Endothelial cell of umbilical vein (primary cell): ENCODE data around the gene HAT1. TPM values are rescaled to one million over a fixed set of nuclear protein-coding genes. Genes with fewer than 3 reads are reported as not detected.

Experiments
- BruUV-seq: library from RNA; stranded (reverse); fragments of 400-500 nt; replicated peaks from 2 replicates; lab custom pipeline; 2021; lab: Mats Ljungman, UMichigan
- CTCF ChIA-PET: fragments of 300-600, 350-600 bp; sonication (Branson Sonifier 250); formaldehyde crosslinking; loops from one replicate; lab custom pipeline; 2021; ENCODE audit warnings: antibody characterized with exemption, inconsistent platforms; lab: Charles Lee
- POLR2A ChIA-PET: fragments of 300-600, 350-600 bp; sonication (Branson Sonifier 250); formaldehyde crosslinking; loops from one replicate; lab custom pipeline; 2021; ENCODE audit warnings: antibody characterized with exemption, inconsistent platforms; lab: Charles Lee
- DNase-seq: peaks from one replicate; pipeline ENCODE4 v3.0.0-alpha.2; 2011; ENCODE audit warnings: low read depth, low spot score
- FAIRE-seq: peaks from 2 replicates; lab custom pipeline; 2011; peaks lifted over from hg19 to GRCh38; lab: Jason Lieb, UNC
- H2AFZ ChIP-seq: 2 replicates; pipeline ENCODE4 v1.6.0; 2012; ENCODE audit warnings: low read depth, low read length, control low read depth, inconsistent platforms
- H3K27ac ChIP-seq: 2 replicates; pipeline ENCODE4 v1.5.1; 2011; ENCODE audit warnings: low read depth, mild to moderate bottlenecking, control low read depth, low read length, moderate library complexity; ENCODE audit not compliant: insufficient read depth
- H3K27me3 ChIP-seq, 2 experiments: 2 replicates each; pipeline versions ENCODE4 v1.6.0 to v1.6.1; 2011; ENCODE audit warnings: low read length in 2 of 2, mixed read lengths in 1 of 2; ENCODE audit not compliant: control insufficient read depth in 2 of 2, insufficient read depth in 2 of 2
- H3K36me3 ChIP-seq, 2 experiments: 2 replicates in 1 of 2; 3 replicates in 1 of 2; pipeline ENCODE4 v1.5.1; 2011; ENCODE audit warnings: low read length in 2 of 2, mild to moderate bottlenecking in 1 of 2, moderate library complexity in 1 of 2; ENCODE audit not compliant: control insufficient read depth in 2 of 2, insufficient read depth in 2 of 2; ENCODE audit errors: extremely low read depth in 1 of 2
- H3K4me1 ChIP-seq: 3 replicates; pipeline ENCODE4 v1.5.1; 2011; ENCODE audit warnings: mild to moderate bottlenecking, low read length; ENCODE audit not compliant: control insufficient read depth, insufficient read depth; ENCODE audit errors: extremely low read depth
- H3K4me2 ChIP-seq: 2 replicates; pipeline ENCODE4 v1.6.1; 2011; ENCODE audit warnings: low read length, control low read depth, mixed read lengths; ENCODE audit not compliant: insufficient read depth
- H3K4me3 ChIP-seq, 3 experiments: fragments of 200-600 bp in 1 of 3; sonication (generic), shearing (Covaris generic) in 1 of 3; replicated peaks in 1 of 3; 2 replicates each; pipeline ENCODE4 v1.5.1; 2011 to 2016; ENCODE audit warnings: control low read depth in 3 of 3, low read length in 3 of 3, mild to moderate bottlenecking in 2 of 3, inconsistent platforms in 1 of 3, low read depth in 1 of 3, moderate library complexity in 1 of 3; ENCODE audit not compliant: insufficient read depth in 1 of 3
- H3K79me2 ChIP-seq: 2 replicates; pipeline ENCODE4 v1.6.0; 2012; ENCODE audit warnings: low read length, inconsistent platforms; ENCODE audit not compliant: control insufficient read depth, insufficient read depth
- H3K9ac ChIP-seq: replicated peaks from 2 replicates; pipeline ENCODE3; 2011; ENCODE audit warnings: low read length, control low read depth; ENCODE audit not compliant: insufficient read depth; ENCODE audit errors: extremely low read depth
- H3K9me1 ChIP-seq: replicated peaks from 3 replicates; pipeline ENCODE4 v1.6.0; 2011; ENCODE audit warnings: mild to moderate bottlenecking, low read length; ENCODE audit not compliant: control insufficient read depth, insufficient read depth; ENCODE audit errors: extremely low read depth
- H3K9me3 ChIP-seq: replicated peaks from 2 replicates; pipeline ENCODE4 v1.5.1; 2012; ENCODE audit warnings: low read length, inconsistent platforms; ENCODE audit not compliant: control insufficient read depth, insufficient read depth
- H4K20me1 ChIP-seq: replicated peaks from 2 replicates; pipeline ENCODE3; 2011; ENCODE audit warnings: mild to moderate bottlenecking, low read length; ENCODE audit not compliant: control insufficient read depth, insufficient read depth; ENCODE audit errors: extremely low read depth
- CTCF ChIP-seq, 2 donors: IDR thresholded peaks; 1 replicate in 1 of 2; 2 replicates in 1 of 2; pipeline ENCODE4 v1.5.1; 2011; ENCODE audit warnings: low read length in 2 of 2, mild to moderate bottlenecking in 2 of 2, moderate library complexity in 2 of 2, control low read depth in 1 of 2, inconsistent platforms in 1 of 2, low read depth in 1 of 2; ENCODE audit not compliant: insufficient read depth in 1 of 2; ENCODE audit errors: extremely low read depth in 1 of 2
- FOS ChIP-seq: IDR thresholded peaks from 2 replicates; pipeline ENCODE4 v1.6.1; 2011; ENCODE audit warnings: mild to moderate bottlenecking, low read length, moderate library complexity, borderline replicate concordance; ENCODE audit not compliant: insufficient read depth
- GATA2 ChIP-seq: IDR thresholded peaks from 2 replicates; pipeline ENCODE4 v1.7.0; 2011; ENCODE audit warnings: low read depth, mild to moderate bottlenecking, moderate library complexity, mixed read lengths, low read length; ENCODE audit not compliant: insufficient read length, insufficient read depth
- MAX ChIP-seq: IDR thresholded peaks from 2 replicates; pipeline ENCODE4 v1.6.1; 2011; ENCODE audit not compliant: insufficient read depth, insufficient read length
- MYC ChIP-seq: IDR thresholded peaks from one replicate; pipeline ENCODE4 v1.6.1; 2011; ENCODE audit warnings: mild to moderate bottlenecking, low read depth, low read length
- POLR2A ChIP-seq: IDR thresholded peaks from 2 replicates; pipeline ENCODE4 v1.6.1; 2012; ENCODE audit warnings: low read depth, mild to moderate bottlenecking, control low read depth, low read length
- POLR2AphosphoS5 ChIP-seq: IDR thresholded peaks from 2 replicates; pipeline ENCODE4 v1.6.1; 2012; ENCODE audit warnings: low read depth, mild to moderate bottlenecking, control low read depth, low read length, moderate library complexity; ENCODE audit not compliant: insufficient read depth
- dilution Hi-C: fragments of 300-500 bp; cut with MboI; formaldehyde crosslinking; loops from one replicate; pipeline ENCODE4 v1.15.0; 2019; ENCODE audit warnings: low sequenced_read_pairs; ENCODE audit not compliant: extremely low pct_ligation_motif_present
- intact Hi-C: fragments of 100-400 bp; cut with micrococcal nuclease; formaldehyde crosslinking; loops from one replicate; pipeline ENCODE4 v1.10.0; 2022
- polyA plus RNA-seq, 4 experiments: library from polyadenylated mRNA; depleted of rRNA in 3 of 4; stranded (reverse) in 3 of 4; unstranded in 1 of 4; fragments of >200 nt; gene quantifications; 2 replicates each; pipeline versions ENCODE4 v1.2.1 to v1.2.3, GENCODE V29; 2011 to 2012; ENCODE audit warnings: missing spikeins in 1 of 4
- total RNA-seq: library from RNA; stranded (reverse); gene quantifications from 2 replicates; pipeline ENCODE4 v1.2.3, GENCODE V29; 2021

Gene HAT1
- total and polyA plus RNA-seq, 2 donors (not counting 3 experiments of a cell fraction or from before 2014, with no cell fraction given) = 27.4 to 50.3 TPM

- Histone ChIP-seq H4K20me1 (no peaks in the 10 kb centered on the region), H3K9me3 (no peaks in the 10 kb centered on the region), H3K4me1 (peaks cover 9% of the 10 kb centered on the region), H2AFZ (peak overlapping the region; percentile 75), H3K9me1 (no peaks in the 10 kb centered on the region), H3K9ac (peak overlapping the region; percentile 4), H3K36me3 (no peaks in the 10 kb centered on the region), H3K4me3 (peak overlapping the region; percentile 7 to 93 (median 57)), H3K4me2 (peak overlapping the region; percentile 76), H3K79me2 (no peaks in the 10 kb centered on the region), H3K27ac (no peak overlapping the region), H3K27me3 (peaks cover 8 to 16% of the 10 kb centered on the region in 2 experiments)
- dilution Hi-C loops (no loop called here), intact Hi-C loops (loop anchor here (2.0 kb wide), 2 partner anchors 76 to 104 kb away; partner anchors contain the start of genes DLX2 and HAT1)
- no peak for DNase-seq
- no peak for TF ChIP-seq GATA2
- TF ChIP-seq CTCF (IDR thresholded peaks at IDR 0.05; ENCODE audit: extremely low read depth in 1 of 2, insufficient read depth in 1 of 2, low read depth in 1 of 2, low read length in 2 of 2) = no peak
- no peak for TF ChIP-seq POLR2A
- TF ChIP-seq POLR2AphosphoS5 = no peak
- TF ChIP-seq FOS = no peak
- TF ChIP-seq MYC = no peak
- no peak for TF ChIP-seq MAX
- CTCF ChIA-PET = no interaction called here
- peak; percentile 8 for FAIRE-seq
- no TSS peak for BruUV-seq
- POLR2A ChIA-PET = no interaction called here
These were observed 76.9 kb downstream of the HAT1 start for GRCh38 chr2:171999161-171999560.
